Measurements from ENCODE around the gene FAM177B.
"Not testable (repeated sequence)": the region's sequence is repeated elsewhere in the genome, so short reads cannot be mapped to it uniquely, and the experiment has no call there.

The FAM177B gene

GRCh38 chr1:222736470-222736869 is 532 bp upstream of the FAM177B start:
- in situ Hi-C loops (cut with MboI; ENCODE audit: low pct_unique_long_range_greater_than_20kb, low sequenced_read_pairs) = no loop called here

GRCh38 chr1:222739465-222739864 is 2.5 kb downstream of the FAM177B start:
- no peak for DNase-seq
- in situ Hi-C loops (cut with MboI; ENCODE audit: low pct_unique_long_range_greater_than_20kb, low sequenced_read_pairs) = no loop called here

More at GRCh38 chr1:222736470-222736869, 532 bp upstream of the FAM177B start:
- DNase-seq = no peak

- in situ Hi-C loops (cut with MboI; ENCODE audit: low pct_unique_long_range_greater_than_20kb, low sequenced_read_pairs) = no loop called here
- DNase-seq = no peak
Observed at GRCh38 chr1:222739929-222740328, 2.9 kb downstream of the FAM177B start.

GRCh38 chr1:222741630-222742457 is 4.8 kb downstream of the FAM177B start:
- in situ Hi-C loops (cut with MboI; ENCODE audit: low pct_unique_long_range_greater_than_20kb, low sequenced_read_pairs); DNase-seq: not testable (repeated sequence)

GRCh38 chr1:222749927-222750326 is 12.9 kb downstream of the FAM177B start:
- in situ Hi-C loops (cut with MboI; ENCODE audit: low pct_unique_long_range_greater_than_20kb, low sequenced_read_pairs) = no loop called here
- DNase-seq = no peak

- no peak for DNase-seq
- in situ Hi-C loops (cut with MboI; ENCODE audit: low pct_unique_long_range_greater_than_20kb, low sequenced_read_pairs) = no loop called here
Observed at GRCh38 chr1:222750651-222751050, 13.6 kb downstream of the FAM177B start.

- in situ Hi-C loops (cut with MboI; ENCODE audit: low pct_unique_long_range_greater_than_20kb, low sequenced_read_pairs) = no loop called here
Observed at GRCh38 chr1:222751255-222751654, 14.3 kb downstream of the FAM177B start.

GRCh38 chr1:222754366-222755139 is 17.6 kb downstream of the FAM177B start:
- in situ Hi-C loops (cut with MboI; ENCODE audit: low pct_unique_long_range_greater_than_20kb, low sequenced_read_pairs) = no loop called here
- no peak for DNase-seq

More at GRCh38 chr1:222751255-222751654, 14.3 kb downstream of the FAM177B start:
- DNase-seq = no peak

GRCh38 chr1:222757646-222758268 is 20.8 kb downstream of the FAM177B start:
- DNase-seq = no peak
- in situ Hi-C loops (cut with MboI; ENCODE audit: low pct_unique_long_range_greater_than_20kb, low sequenced_read_pairs) = no loop called here

GRCh38 chr1:222759451-222760035 is 22.5 kb downstream of the FAM177B start:
- DNase-seq = no peak
- in situ Hi-C loops (cut with MboI; ENCODE audit: low pct_unique_long_range_greater_than_20kb, low sequenced_read_pairs) = no loop called here

GRCh38 chr1:222761083-222761482 is 24.1 kb downstream of the FAM177B start:
- in situ Hi-C loops (cut with MboI; ENCODE audit: low pct_unique_long_range_greater_than_20kb, low sequenced_read_pairs) = no loop called here
- no peak for DNase-seq

- DNase-seq; in situ Hi-C loops (cut with MboI; ENCODE audit: low pct_unique_long_range_greater_than_20kb, low sequenced_read_pairs): not testable (repeated sequence)
Observed at GRCh38 chr1:222762178-222762577, 25.2 kb downstream of the FAM177B start.

GRCh38 chr1:222767152-222767571 is 30.2 kb downstream of the FAM177B start:
- in situ Hi-C loops (cut with MboI; ENCODE audit: low pct_unique_long_range_greater_than_20kb, low sequenced_read_pairs) = no loop called here
- DNase-seq = no peak

- no peak for DNase-seq
- in situ Hi-C loops (cut with MboI; ENCODE audit: low pct_unique_long_range_greater_than_20kb, low sequenced_read_pairs) = no loop called here
Observed at GRCh38 chr1:222768592-222768991, 31.6 kb downstream of the FAM177B start.

- in situ Hi-C loops (cut with MboI; ENCODE audit: low pct_unique_long_range_greater_than_20kb, low sequenced_read_pairs) = no loop called here
- peak; percentile 60 for DNase-seq
Observed at GRCh38 chr1:222769181-222769580, 32.2 kb downstream of the FAM177B start.

- DNase-seq = no peak
- in situ Hi-C loops (cut with MboI; ENCODE audit: low pct_unique_long_range_greater_than_20kb, low sequenced_read_pairs) = no loop called here
Observed at GRCh38 chr1:222769971-222770620, 33.1 kb downstream of the FAM177B start.

- in situ Hi-C loops (cut with MboI; ENCODE audit: low pct_unique_long_range_greater_than_20kb, low sequenced_read_pairs) = no loop called here
- DNase-seq = peak; percentile 96
Observed at GRCh38 chr1:222772996-222773379, 36.0 kb downstream of the FAM177B start.

- in situ Hi-C loops (cut with MboI; ENCODE audit: low pct_unique_long_range_greater_than_20kb, low sequenced_read_pairs) = loop anchor here (25.0 kb wide), 1 partner anchor 310 kb away; no protein-coding TSS in a partner anchor
- DNase-seq = no peak
Observed at GRCh38 chr1:222777463-222777862, 40.5 kb downstream of the FAM177B start.

GRCh38 chr1:222777977-222778376 is 41.0 kb downstream of the FAM177B start:
- in situ Hi-C loops (cut with MboI; ENCODE audit: low pct_unique_long_range_greater_than_20kb, low sequenced_read_pairs) = loop anchor here (25.0 kb wide), 1 partner anchor 309 kb away; no protein-coding TSS in a partner anchor
- no peak for DNase-seq
